Right renal cortex interstitium (tissue), 3 donors: Measurements from ENCODE around the gene PIP. TPM values are rescaled to one million over a fixed set of nuclear protein-coding genes. Genes with fewer than 3 reads are reported as not detected.
"Not testable (repeated sequence)": the region's sequence is repeated elsewhere in the genome, so short reads cannot be mapped to it uniquely, and the experiment has no call there.

Experiments
- DNase-seq, 3 donors: peaks; one replicate each; pipeline ENCODE4 v3.0.0-alpha.2; 2013; ENCODE audit warnings: low read depth in 3 of 3, low spot score in 2 of 3
- polyA plus RNA-seq, 3 donors: library from polyadenylated mRNA; unstranded; fragments of 120-200 nt; gene quantifications; one replicate each; pipeline ENCODE4 v1.2.1, GENCODE V29; 2013; ENCODE audit not compliant: insufficient read length in 3 of 3

Gene PIP
- polyA plus RNA-seq = not detected

GRCh38 chr7:143131781-143132180 is at the start of gene PIP:
TSS of gene PIP (plus strand) at chr7:143132077. CDS start at chr7:143132117, 40 bp downstream.
- DNase-seq = no peak

GRCh38 chr7:143085109-143085508 is 46.8 kb upstream of the PIP start:
- DNase-seq = no peak

DNA sequence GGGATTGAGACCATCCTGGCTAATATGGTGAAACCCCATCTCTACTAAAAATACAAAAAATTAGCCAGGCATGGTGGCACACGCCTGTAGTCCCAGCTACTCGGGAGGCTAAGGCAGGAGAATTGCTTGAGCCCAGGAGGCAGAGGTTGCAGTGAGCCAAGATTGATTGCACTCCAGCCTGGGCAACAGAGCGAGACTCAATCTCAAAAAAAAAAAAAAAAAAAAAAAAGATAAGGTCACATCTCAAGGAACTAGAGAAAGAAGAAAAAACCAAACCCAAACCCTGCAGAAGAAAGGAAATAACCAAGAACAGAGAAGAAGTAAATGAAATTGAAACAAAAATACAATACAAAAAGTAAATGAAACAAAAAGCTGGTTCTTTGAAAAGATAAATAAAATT is 46.3 kb upstream of the PIP start:
- not testable (repeated sequence) for DNase-seq

DNA sequence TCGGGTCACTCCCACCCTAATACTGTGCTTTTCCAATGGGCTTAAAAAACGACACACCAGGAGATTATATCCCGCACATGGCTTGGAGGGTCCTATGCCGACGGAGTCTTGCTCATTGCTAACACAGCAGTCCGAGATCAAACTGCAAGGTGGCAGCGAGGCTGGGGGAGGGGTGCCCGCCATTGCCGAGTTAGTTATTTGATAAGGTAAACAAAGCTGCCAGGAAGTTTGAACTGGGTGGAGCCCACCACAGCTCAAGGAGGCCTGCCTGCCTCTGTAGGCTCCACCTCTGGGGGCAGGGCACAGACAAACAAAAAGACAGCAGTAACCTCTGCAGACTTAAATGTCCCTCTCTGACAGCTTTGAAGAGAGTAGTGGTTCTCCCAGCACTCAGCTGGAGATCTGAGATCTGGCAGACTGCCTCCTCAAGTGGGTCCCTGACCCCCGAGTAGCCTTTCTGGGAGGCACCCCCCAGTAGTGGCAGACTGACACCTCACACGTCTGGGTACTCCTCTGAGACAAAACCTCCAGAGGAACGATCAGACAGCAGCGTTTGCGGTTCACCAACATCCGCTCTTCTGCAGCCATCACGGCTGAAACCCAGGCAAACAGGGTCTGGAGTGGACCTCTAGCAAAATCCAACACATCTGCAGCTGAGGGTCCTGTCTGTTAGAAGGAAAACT is 43.2 kb upstream of the PIP start:
- not testable (repeated sequence) for DNase-seq

DNA sequence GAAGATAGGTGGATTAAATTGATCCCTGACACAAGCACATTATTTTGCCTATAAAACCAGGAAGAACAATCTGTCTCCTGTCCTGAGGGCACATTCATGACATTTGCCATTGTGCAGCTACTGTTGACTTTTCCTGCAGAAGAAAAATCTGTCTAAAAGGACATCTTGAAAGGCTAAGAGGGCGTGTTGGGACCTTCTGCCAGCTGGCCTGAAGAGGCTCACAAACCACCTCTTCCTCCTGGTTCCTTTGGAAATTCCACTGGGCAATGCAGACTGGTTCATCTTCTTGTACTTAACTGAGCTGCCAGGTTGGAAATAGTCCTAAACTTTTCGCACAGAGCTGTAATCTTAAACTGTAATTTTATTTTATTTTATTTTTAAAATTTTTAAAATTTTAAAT is 35.7 kb upstream of the PIP start:
- DNase-seq = no peak

DNA sequence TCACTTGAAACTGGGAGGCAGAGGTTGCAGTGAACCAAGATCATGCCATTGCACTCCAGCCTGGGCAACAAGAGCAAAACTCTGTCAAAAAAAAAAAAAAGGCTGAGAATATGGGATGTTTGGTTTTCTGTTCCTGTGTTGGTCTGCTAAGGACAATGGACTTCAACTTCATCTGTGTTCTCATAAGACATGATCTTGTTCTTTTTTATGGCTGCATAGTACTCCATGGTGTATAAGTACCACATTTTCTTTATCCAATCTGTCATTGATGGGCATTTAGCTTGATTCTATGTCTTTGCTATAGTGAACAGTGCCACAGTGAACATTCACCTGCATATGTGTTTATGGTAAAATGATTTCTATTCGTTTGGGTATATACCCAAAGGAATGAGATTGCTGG is 32.3 kb upstream of the PIP start:
- DNase-seq = not testable (repeated sequence)

DNA sequence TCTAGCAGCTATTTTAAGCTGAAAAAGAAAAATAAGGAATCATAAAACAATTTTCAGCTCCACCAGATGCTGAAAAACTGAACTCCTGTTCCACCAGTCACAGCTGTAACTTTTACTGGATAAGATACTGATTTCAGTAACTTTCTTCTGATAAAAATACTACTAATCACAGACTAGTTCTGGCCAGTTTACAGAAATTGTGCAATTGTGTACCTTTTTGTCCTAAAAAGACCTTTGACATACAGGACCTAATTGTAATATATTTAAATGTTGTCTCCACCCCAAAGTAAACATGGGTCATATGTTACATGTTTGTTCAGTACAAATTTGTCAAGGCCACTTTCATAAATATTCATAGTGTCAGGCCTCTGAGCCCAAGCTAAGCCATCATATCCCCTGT is 27.1 kb upstream of the PIP start:
- no peak for DNase-seq

GRCh38 chr7:143108019-143108418 is 23.9 kb upstream of the PIP start:
- not testable (repeated sequence) for DNase-seq

DNA sequence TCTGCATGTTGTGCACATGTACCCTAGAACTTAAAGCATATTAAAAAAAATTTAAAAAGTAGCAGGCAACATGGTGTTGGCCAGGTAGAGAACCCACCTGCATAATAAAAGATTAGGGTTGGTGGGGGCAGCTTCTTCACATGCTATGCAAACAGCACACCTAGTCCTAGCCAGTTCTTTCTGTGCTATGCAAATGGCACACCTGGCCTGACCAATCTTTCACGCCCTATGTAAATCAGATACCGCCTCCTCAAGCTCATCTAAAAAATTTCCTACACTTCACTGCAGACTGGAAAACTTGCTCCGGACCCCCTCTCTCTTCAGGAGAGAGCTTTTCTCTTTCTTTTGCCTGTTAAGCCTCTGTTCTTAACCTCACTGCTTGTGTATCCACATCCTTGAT is 14.5 kb upstream of the PIP start:
- DNase-seq = no peak

DNA sequence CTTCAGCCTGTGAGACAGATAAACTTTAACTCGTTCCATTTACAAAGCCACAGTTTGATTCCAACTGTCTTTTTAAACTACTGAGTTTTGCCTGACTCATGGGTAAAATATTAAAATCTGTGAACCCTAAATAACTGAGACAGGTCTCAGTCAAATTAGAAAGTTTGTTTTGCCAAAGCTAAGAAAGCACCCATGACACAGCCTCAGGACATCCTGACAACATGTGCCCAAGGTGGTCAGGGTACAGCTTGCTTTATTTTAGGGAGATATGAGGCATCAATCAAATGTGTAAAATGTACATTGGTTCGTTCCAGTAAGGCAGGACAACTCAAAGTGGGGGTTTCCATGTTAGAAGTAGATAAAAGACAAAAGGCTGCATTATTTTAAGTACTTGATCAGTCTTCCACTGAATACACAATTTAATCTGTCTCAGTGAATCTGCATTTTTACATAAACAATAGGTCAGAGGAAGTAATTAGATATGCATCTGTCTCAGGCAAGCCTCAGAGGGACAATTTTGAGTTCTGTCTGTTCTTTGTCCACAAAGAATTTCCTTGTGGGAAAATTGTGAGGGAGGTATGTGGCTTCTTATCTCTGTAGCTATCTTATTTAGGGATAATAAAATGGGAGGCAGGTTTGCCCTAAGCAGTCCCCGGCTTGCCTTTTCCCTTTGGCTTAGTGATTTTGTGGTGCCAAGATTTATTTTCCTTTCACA is 11.0 kb upstream of the PIP start:
- no peak for DNase-seq

GRCh38 chr7:143123326-143123725 is 8.6 kb upstream of the PIP start:
- DNase-seq = not testable (repeated sequence)

DNA sequence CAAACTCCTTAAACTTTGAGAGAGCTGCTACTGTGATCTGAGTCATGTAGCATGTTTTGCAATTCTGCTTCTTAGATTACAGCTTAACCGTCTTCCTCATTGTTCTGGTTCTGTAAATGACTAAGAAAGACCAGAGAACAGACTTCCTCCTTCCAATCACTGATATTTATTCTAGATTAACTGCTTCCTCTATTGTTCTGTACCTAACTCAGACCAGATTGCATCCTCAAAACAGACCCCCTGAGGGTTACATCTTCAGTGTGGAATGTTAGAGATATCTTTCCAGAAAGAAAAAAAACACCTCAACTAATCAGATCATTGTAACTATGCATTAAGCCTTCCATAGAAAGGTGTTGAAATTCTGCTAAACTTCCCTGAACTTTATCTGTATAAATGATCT is 5.7 kb upstream of the PIP start:
- DNase-seq = no peak

GRCh38 chr7:143129051-143129450 is 2.8 kb upstream of the PIP start:
- DNase-seq = no peak

DNA sequence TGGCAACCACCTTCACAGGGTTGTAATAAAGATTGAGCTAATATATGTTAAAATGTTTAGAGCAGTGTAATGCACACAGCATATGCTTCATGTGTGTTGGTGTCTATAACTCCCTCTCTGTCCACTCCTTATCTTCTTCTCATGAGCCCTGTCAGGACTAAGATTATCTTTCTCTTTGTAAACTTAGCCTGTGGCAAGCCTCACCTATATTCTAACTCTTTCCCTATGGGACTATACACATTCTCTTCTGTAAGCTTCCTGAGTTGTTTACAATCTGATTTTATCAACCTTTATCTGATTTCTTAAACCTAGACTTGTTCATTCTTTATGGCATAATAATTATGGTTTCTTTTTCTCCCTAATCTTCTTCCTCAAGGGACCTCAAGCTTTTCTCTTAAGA is 2.4 kb upstream of the PIP start:
- no peak for DNase-seq

GRCh38 chr7:143130541-143130940 is 1.3 kb upstream of the PIP start:
- DNase-seq = no peak

- DNase-seq = no peak
Observed at GRCh38 chr7:143147070-143147469, 15.2 kb downstream of the PIP start.

GRCh38 chr7:143148050-143148449 is 16.2 kb downstream of the PIP start:
- no peak for DNase-seq

- no peak for DNase-seq
Observed at GRCh38 chr7:143148651-143149050, 16.8 kb downstream of the PIP start.

GRCh38 chr7:143150696-143151095 is 18.8 kb downstream of the PIP start:
- not testable (repeated sequence) for DNase-seq

DNA sequence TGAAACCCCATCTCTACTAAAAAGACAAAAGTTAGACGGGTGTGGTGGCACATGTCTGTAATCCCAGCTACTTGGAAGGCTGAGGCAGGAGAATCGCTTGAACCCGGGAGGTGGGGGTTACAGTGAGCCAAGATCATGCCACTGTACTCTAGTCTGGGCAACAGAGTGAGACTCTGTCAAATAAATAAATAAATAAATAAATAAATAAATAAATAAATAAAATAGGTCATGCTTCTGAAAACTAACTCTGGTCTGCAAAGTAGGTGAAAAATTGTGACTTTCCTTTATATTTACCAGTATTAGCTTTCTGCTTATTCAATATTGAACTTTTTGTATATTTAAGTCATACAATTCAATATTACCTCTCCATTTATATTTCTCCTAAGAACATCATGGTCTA is 26.7 kb downstream of the PIP start:
- not testable (repeated sequence) for DNase-seq

GRCh38 chr7:143171697-143172096 is 39.8 kb downstream of the PIP start:
- DNase-seq = no peak

DNA sequence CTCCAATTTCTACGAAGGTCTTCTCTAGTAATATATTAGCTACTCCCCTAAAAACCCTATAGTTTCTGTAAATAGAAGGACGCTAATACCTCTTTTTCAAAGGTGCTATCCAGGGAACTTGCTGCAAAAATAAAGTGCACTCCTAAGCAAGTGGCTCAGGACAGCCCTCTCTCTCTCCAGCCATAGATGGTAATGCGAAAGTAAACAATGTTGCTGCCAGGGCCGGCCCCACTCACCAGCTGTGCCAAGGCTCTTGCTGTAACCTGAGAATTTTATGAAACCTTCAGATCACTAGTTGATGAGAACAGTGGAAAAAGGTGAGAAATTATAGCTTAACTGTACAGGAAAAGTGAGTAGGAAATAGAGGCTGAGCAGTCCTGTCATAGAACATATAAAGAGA is 40.5 kb downstream of the PIP start:
- peak in 1 of 3 donors; percentile 8 for DNase-seq
